Activated CD8-positive, alpha-beta T cell treated with anti-CD3 and anti-CD28 coated beads for 36 hours (primary cell): ENCODE results near the gene PCGF1. TPM values are rescaled to one million over a fixed set of nuclear protein-coding genes. Genes with fewer than 3 reads are reported as not detected.

Experiments used
- ATAC-seq: fragments of 200-7000 bp; cut with Tn5 transposase; one replicate; pipeline ENCODE4 v1.10.0; 2021; ENCODE audit warnings: mild to moderate bottlenecking, moderate library complexity
- CTCF ChIA-PET: fragments of 350-600 bp; sonication (Branson Sonifier 250); formaldehyde crosslinking; loops from one replicate; lab custom pipeline; 2021; ENCODE audit warnings: antibody characterized with exemption; lab: Charles Lee
- POLR2A ChIA-PET: fragments of 350-600 bp; sonication (Branson Sonifier 250); formaldehyde crosslinking; loops from one replicate; lab custom pipeline; 2021; ENCODE audit warnings: antibody characterized with exemption; lab: Charles Lee
- DNase-seq: peaks from one replicate; pipeline ENCODE4 v3.0.0-alpha.2; 2020
- H3K27ac Mint-ChIP-seq: one replicate; pipeline ENCODE4 v1.8.0; 2021; ENCODE audit warnings: mild to moderate bottlenecking, mixed read lengths
- H3K27me3 Mint-ChIP-seq: one replicate; pipeline ENCODE4 v1.8.0; 2021; ENCODE audit warnings: mixed read lengths
- H3K36me3 Mint-ChIP-seq: one replicate; pipeline ENCODE4 v1.8.0; 2021; ENCODE audit warnings: low read depth, mixed read lengths
- H3K4me1 Mint-ChIP-seq: one replicate; pipeline ENCODE4 v1.8.0; 2021; ENCODE audit warnings: low read depth, mixed read lengths
- H3K4me3 Mint-ChIP-seq: one replicate; pipeline ENCODE4 v1.8.0; 2021; ENCODE audit warnings: mild to moderate bottlenecking, moderate library complexity, mixed read lengths
- H3K9me3 Mint-ChIP-seq: one replicate; pipeline ENCODE4 v1.8.0; 2021; ENCODE audit warnings: mixed read lengths
- CTCF ChIP-seq: fragments of 200-600 bp; IDR thresholded peaks from one replicate; pipeline ENCODE4 v1.8.0; 2022; ENCODE audit warnings: antibody characterized with exemption, mild to moderate bottlenecking
- intact Hi-C: fragments of 100-400 bp; cut with micrococcal nuclease; formaldehyde crosslinking; loops from one replicate; pipeline ENCODE4 v1.10.0; 2022
- total RNA-seq, 2 experiments: library from RNA; stranded (reverse); gene quantifications; one replicate each; pipeline ENCODE4 v1.2.3, GENCODE V29; 2021

The PCGF1 gene
- total RNA-seq, 2 experiments from 2014 or later: 16.1 to 21.1 TPM

- CTCF ChIA-PET: interaction anchor here (1.5 to 3.0 kb wide), 3 partner anchors 11 to 89 kb away, joined by 3 to 17 read pairs (median 5); partner anchors contain the start of genes CCDC142 and TTC31
- peak overlapping the region; percentile 63 for H3K27ac Mint-ChIP-seq
Measured at GRCh38 chr2:74497777-74498499, 9.6 kb downstream of the PCGF1 start.

GRCh38 chr2:74496997-74497776 lies 10.3 kb downstream of the PCGF1 start:
- no peak for TF ChIP-seq CTCF
- peaks cover 35% of the 10 kb centered on the region for H3K27me3 Mint-ChIP-seq
- peak overlapping the region; percentile 78 for H3K4me3 Mint-ChIP-seq
- ChIA-PET POLR2A (interaction anchor here (0.8 to 5.2 kb wide), 6 partner anchors 9 to 80 kb away, joined by 3 to 23 read pairs (median 4); partner anchors contain the start of genes CCDC142, MRPL53, TTC31 and WBP1), CTCF (interaction anchor here (1.3 to 3.0 kb wide), 3 partner anchors 10 to 90 kb away, joined by 3 to 17 read pairs (median 4); partner anchors contain the start of genes CCDC142, PCGF1 and TTC31)
- H3K9me3 Mint-ChIP-seq: no peaks in the 10 kb centered on the region
- H3K4me1 Mint-ChIP-seq: peaks cover 13% of the 10 kb centered on the region
- DNase-seq (no peak), ATAC-seq (no peak)
- peaks cover 6% of the 10 kb centered on the region for H3K36me3 Mint-ChIP-seq
- intact Hi-C loops: no loop called here
- no peak overlapping the region for H3K27ac Mint-ChIP-seq

More at GRCh38 chr2:74497777-74498499, 9.6 kb downstream of the PCGF1 start:
- Mint-ChIP-seq H3K36me3 (peaks cover 6% of the 10 kb centered on the region), H3K4me1 (peaks cover 21% of the 10 kb centered on the region), H3K4me3 (peak overlapping the region; percentile 78), H3K9me3 (no peaks in the 10 kb centered on the region), H3K27me3 (peaks cover 43% of the 10 kb centered on the region)
- no peak for TF ChIP-seq CTCF
- DNase-seq (peak; percentile 39), ATAC-seq (peak; percentile 25)
- intact Hi-C loops: no loop called here
- POLR2A ChIA-PET: interaction anchor here (0.9 to 5.2 kb wide), 6 partner anchors 12 to 79 kb away, joined by 3 to 23 read pairs (median 4); partner anchors contain the start of genes CCDC142, MRPL53, TTC31 and WBP1

GRCh38 chr2:74495440-74495839 lies 12.1 kb downstream of the PCGF1 start:
- intact Hi-C loops: no loop called here
- H3K36me3 Mint-ChIP-seq: peaks cover 8% of the 10 kb centered on the region
- H3K9me3 Mint-ChIP-seq: no peaks in the 10 kb centered on the region
- no peak for TF ChIP-seq CTCF
- H3K27me3 Mint-ChIP-seq: peaks cover 19% of the 10 kb centered on the region
- ChIA-PET CTCF (interaction anchor here (5.7 kb wide), 1 partner anchor 12 kb away, joined by 32 read pairs; the partner anchor contains the start of genes CCDC142 and TTC31), POLR2A (interaction anchor here (0.6 to 1.4 kb wide), 7 partner anchors 9 to 144 kb away, joined by 3 to 4 read pairs (median 4); partner anchors contain the start of gene PCGF1)
- no peak for ATAC-seq
- DNase-seq: no peak
- no peak overlapping the region for H3K4me3 Mint-ChIP-seq
- H3K27ac Mint-ChIP-seq: no peak overlapping the region
- peaks cover 11% of the 10 kb centered on the region for H3K4me1 Mint-ChIP-seq

- TF ChIP-seq CTCF: no peak
- Mint-ChIP-seq H3K27ac (no peak overlapping the region), H3K4me3 (no peak overlapping the region), H3K9me3 (no peaks in the 10 kb centered on the region), H3K36me3 (peaks cover 12% of the 10 kb centered on the region), H3K4me1 (peaks cover 4% of the 10 kb centered on the region), H3K27me3 (peaks cover 6% of the 10 kb centered on the region)
- POLR2A ChIA-PET: interaction anchor here (0.6 to 1.2 kb wide), 3 partner anchors 11 to 46 kb away, joined by 3 to 4 read pairs (median 3); partner anchors contain the start of genes CCDC142 and TTC31
- ATAC-seq (no peak), DNase-seq (no peak)
- CTCF ChIA-PET: interaction anchor here (1.2 to 5.7 kb wide), 3 partner anchors 10 to 94 kb away, joined by 4 to 32 read pairs (median 5); partner anchors contain the start of genes CCDC142 and TTC31
- intact Hi-C loops: no loop called here
Measured at GRCh38 chr2:74493546-74493945, 13.9 kb downstream of the PCGF1 start.
